B cell (primary cell): ENCODE measurements around the gene ERRFI1. TPM values are rescaled to one million over a fixed set of nuclear protein-coding genes. Genes with fewer than 3 reads are reported as not detected.
"Not testable (repeated sequence)": the region's sequence is repeated elsewhere in the genome, so short reads cannot be mapped to it uniquely, and the experiment has no call there.

Source experiments
- ATAC-seq: fragments of 200-7000 bp; cut with Tn5 transposase; one replicate; pipeline ENCODE4 v1.10.0; 2021; ENCODE audit warnings: low read depth, mild to moderate bottlenecking, moderate number of reproducible peaks, moderate library complexity
- CTCF ChIA-PET: fragments of 350-600 bp; sonication (Branson Sonifier 250); formaldehyde crosslinking; loops from one replicate; lab custom pipeline; 2021; ENCODE audit warnings: antibody characterized with exemption, inconsistent platforms; lab: Charles Lee
- POLR2A ChIA-PET: fragments of 350-600 bp; sonication (Branson Sonifier 250); formaldehyde crosslinking; loops from one replicate; lab custom pipeline; 2021; ENCODE audit warnings: antibody characterized with exemption; lab: Charles Lee
- DNase-seq: peaks from one replicate; pipeline ENCODE4 v3.0.0; 2013
- H2AFZ ChIP-seq: 2 replicates; pipeline ENCODE4 v1.6.1; 2012; ENCODE audit warnings: mild to moderate bottlenecking, low read depth, low read length; ENCODE audit not compliant: insufficient read depth, poor library complexity, severe bottlenecking
- H3K27ac ChIP-seq, 2 donors: 1 replicate in 1 of 2; 2 replicates in 1 of 2; pipeline ENCODE4 v1.5.1; 2012 to 2013; ENCODE audit warnings: low read length in 2 of 2, mild to moderate bottlenecking in 2 of 2, moderate library complexity in 1 of 2
- H3K27me3 ChIP-seq, 4 experiments: fragments of 200-600 bp in 1 of 4; sonication (generic) in 1 of 4; replicated peaks in 1 of 4; 1 replicate in 2 of 4; 2 replicates in 2 of 4; pipeline versions ENCODE4 v1.6.1 to v1.7.0; 2013 to 2016; ENCODE audit warnings: low read length in 3 of 4, mild to moderate bottlenecking in 2 of 4, mixed read lengths in 1 of 4, moderate library complexity in 1 of 4; ENCODE audit not compliant: insufficient read depth in 4 of 4, control insufficient read depth in 3 of 4; ENCODE audit errors: control extremely low read depth in 1 of 4
- H3K36me3 ChIP-seq, 2 experiments: replicated peaks in 1 of 2; 1 replicate in 1 of 2; 2 replicates in 1 of 2; pipeline versions ENCODE4 v1.6.1 to v1.7.1; 2013; ENCODE audit warnings: low read length in 1 of 2; ENCODE audit not compliant: insufficient read depth in 2 of 2, control insufficient read depth in 1 of 2; ENCODE audit errors: control extremely low read depth in 1 of 2, extremely low read depth in 1 of 2
- H3K4me1 ChIP-seq, 2 donors: fragments of 200-600 bp in 1 of 2; sonication (generic) in 1 of 2; 1 replicate in 1 of 2; 2 replicates in 1 of 2; pipeline versions ENCODE4 v1.5.1 to v1.6.1; 2013 to 2017; ENCODE audit warnings: low read length in 2 of 2; ENCODE audit not compliant: control insufficient read depth in 2 of 2, insufficient read depth in 2 of 2
- H3K4me2 ChIP-seq: replicated peaks from 2 replicates; pipeline ENCODE3; 2012; ENCODE audit warnings: mild to moderate bottlenecking, low read depth, low read length; ENCODE audit not compliant: poor library complexity, severe bottlenecking
- H3K4me3 ChIP-seq, 5 experiments: fragments of 200-600 bp in 1 of 5; sonication (generic) in 1 of 5; 1 replicate in 3 of 5; 2 replicates in 2 of 5; pipeline versions ENCODE4 v1.5.1 to v1.7.0; 2011 to 2016; ENCODE audit warnings: low read length in 4 of 5, mild to moderate bottlenecking in 4 of 5, low read depth in 2 of 5, control low read depth in 1 of 5, moderate library complexity in 1 of 5; ENCODE audit not compliant: insufficient read depth in 1 of 5; ENCODE audit errors: control extremely low read depth in 1 of 5, extremely low read depth in 1 of 5
- H3K79me2 ChIP-seq: fragments of 200-600 bp; sonication (generic); one replicate; pipeline ENCODE4 v1.6.0; 2016; ENCODE audit warnings: low read length; ENCODE audit not compliant: control insufficient read depth, insufficient read depth
- H3K9ac ChIP-seq: fragments of 200-600 bp; sonication (generic); 2 replicates; pipeline ENCODE4 v1.6.1; 2017; ENCODE audit warnings: mild to moderate bottlenecking, low read length, moderate library complexity
- H3K9me3 ChIP-seq, 3 donors: one replicate each; pipeline versions ENCODE4 v1.6.1 to v1.7.1; 2013; ENCODE audit warnings: low read length in 2 of 3; ENCODE audit not compliant: control insufficient read depth in 2 of 3, insufficient read depth in 1 of 3; ENCODE audit errors: control extremely low read depth in 1 of 3
- H4K20me1 ChIP-seq: 2 replicates; pipeline ENCODE4 v1.6.0; 2012; ENCODE audit warnings: mild to moderate bottlenecking, low read length; ENCODE audit not compliant: insufficient read depth, control insufficient read depth, poor library complexity, severe bottlenecking
- H3K27ac Mint-ChIP-seq: one replicate; pipeline ENCODE4 v1.8.0; 2021; ENCODE audit warnings: mixed read lengths
- H3K27me3 Mint-ChIP-seq: one replicate; pipeline ENCODE4 v1.8.0; 2021; ENCODE audit warnings: mixed read lengths
- H3K4me1 Mint-ChIP-seq: one replicate; pipeline ENCODE4 v1.8.0; 2021; ENCODE audit warnings: mixed read lengths
- H3K4me3 Mint-ChIP-seq: one replicate; pipeline ENCODE4 v1.8.0; 2021; ENCODE audit warnings: mixed read lengths
- H3K9me3 Mint-ChIP-seq: one replicate; pipeline ENCODE4 v1.8.0; 2022; ENCODE audit warnings: mixed read lengths; ENCODE audit not compliant: insufficient read depth
- CTCF ChIP-seq: fragments of 200-600 bp; IDR thresholded peaks from one replicate; pipeline ENCODE4 v1.8.0; 2022; ENCODE audit warnings: antibody characterized with exemption, mild to moderate bottlenecking
- EZH2 ChIP-seq: IDR thresholded peaks from 2 replicates; pipeline ENCODE4 v1.6.1; 2012; ENCODE audit warnings: borderline replicate concordance, low read depth, mild to moderate bottlenecking, moderate library complexity, low read length; ENCODE audit not compliant: insufficient read depth, poor library complexity, severe bottlenecking
- WGBS: methylation state at CpG from one replicate; pipeline ENCODE4 v1.1.5; 2013; ENCODE audit warnings: missing lambda C conversion rate; ENCODE audit not compliant: insufficient coverage; 5-methylcytosine and 5-hydroxymethylcytosine counted together
- intact Hi-C: fragments of 100-400 bp; cut with micrococcal nuclease; formaldehyde crosslinking; loops from one replicate; pipeline ENCODE4 v1.10.0; 2022
- polyA plus RNA-seq: library from polyadenylated mRNA; depleted of rRNA; stranded (reverse); fragments of >200 nt; gene quantifications from 2 replicates; pipeline ENCODE4 v1.2.3, GENCODE V29; 2012
- total RNA-seq, 2 donors: library from RNA; stranded (reverse); fragments of 120-200 nt in 1 of 2; gene quantifications; 1 replicate in 1 of 2; 2 replicates in 1 of 2; pipeline versions ENCODE4 v1.2.3 to v1.2.4, GENCODE V29; 2013 to 2022

ERRFI1 gene
- total and polyA plus RNA-seq, 2 donors (not counting 1 experiment from before 2014, with no cell fraction given) = 1.5 to 2.0 TPM

GRCh38 chr1:8070381-8070811 is 44.3 kb upstream of the ERRFI1 start:
- no peak for ATAC-seq
- ChIA-PET POLR2A (no interaction called here), CTCF (no interaction called here)
- no peaks in the 10 kb centered on the region for H3K4me1 ChIP-seq
- peaks cover 0 to 11% (median 3%) of the 10 kb centered on the region in 4 experiments for H3K27me3 ChIP-seq
- H3K4me3 Mint-ChIP-seq = no peak overlapping the region
- no peaks in the 10 kb centered on the region for H3K4me1 Mint-ChIP-seq
- TF ChIP-seq EZH2 = no peak
- no peak for TF ChIP-seq CTCF
- DNase-seq = no peak
- H3K4me2 ChIP-seq = no peak overlapping the region
- no peak overlapping the region for H2AFZ ChIP-seq
- 72% methylated on average over 10 of the region's 10 CpGs for WGBS
- no peak overlapping the region for H3K27ac Mint-ChIP-seq
- H3K79me2 ChIP-seq = no peaks in the 10 kb centered on the region
- peaks cover under 1% of the 10 kb centered on the region for H3K9me3 Mint-ChIP-seq
- H3K36me3 ChIP-seq = no peaks in the 10 kb centered on the region
- H3K4me3 ChIP-seq = no peak overlapping the region
- no peak overlapping the region for H3K27ac ChIP-seq
- peaks cover 31% of the 10 kb centered on the region for H3K27me3 Mint-ChIP-seq
- no peaks in the 10 kb centered on the region for H3K9me3 ChIP-seq
- no peak overlapping the region for H3K9ac ChIP-seq
- intact Hi-C loops = no loop called here
- no peaks in the 10 kb centered on the region for H4K20me1 ChIP-seq

GRCh38 chr1:8069614-8070320 is 43.7 kb upstream of the ERRFI1 start:
- H3K27ac Mint-ChIP-seq, H3K79me2 ChIP-seq, DNase-seq, H4K20me1 ChIP-seq, H2AFZ ChIP-seq, H3K9me3 Mint-ChIP-seq, POLR2A ChIA-PET, H3K27me3 ChIP-seq, H3K9ac ChIP-seq, H3K4me3 Mint-ChIP-seq, H3K9me3 ChIP-seq, H3K36me3 ChIP-seq, intact Hi-C loops, H3K4me1 ChIP-seq, H3K4me3 ChIP-seq, H3K4me2 ChIP-seq, H3K27ac ChIP-seq, ATAC-seq, CTCF ChIA-PET, H3K4me1 Mint-ChIP-seq: not testable (repeated sequence)
- peaks cover 29% of the 10 kb centered on the region for H3K27me3 Mint-ChIP-seq
- 71% methylated on average over 1 of the region's 8 CpGs for WGBS
